Measurements from ENCODE around the gene CHAF1B.

Gene CHAF1B

DNA sequence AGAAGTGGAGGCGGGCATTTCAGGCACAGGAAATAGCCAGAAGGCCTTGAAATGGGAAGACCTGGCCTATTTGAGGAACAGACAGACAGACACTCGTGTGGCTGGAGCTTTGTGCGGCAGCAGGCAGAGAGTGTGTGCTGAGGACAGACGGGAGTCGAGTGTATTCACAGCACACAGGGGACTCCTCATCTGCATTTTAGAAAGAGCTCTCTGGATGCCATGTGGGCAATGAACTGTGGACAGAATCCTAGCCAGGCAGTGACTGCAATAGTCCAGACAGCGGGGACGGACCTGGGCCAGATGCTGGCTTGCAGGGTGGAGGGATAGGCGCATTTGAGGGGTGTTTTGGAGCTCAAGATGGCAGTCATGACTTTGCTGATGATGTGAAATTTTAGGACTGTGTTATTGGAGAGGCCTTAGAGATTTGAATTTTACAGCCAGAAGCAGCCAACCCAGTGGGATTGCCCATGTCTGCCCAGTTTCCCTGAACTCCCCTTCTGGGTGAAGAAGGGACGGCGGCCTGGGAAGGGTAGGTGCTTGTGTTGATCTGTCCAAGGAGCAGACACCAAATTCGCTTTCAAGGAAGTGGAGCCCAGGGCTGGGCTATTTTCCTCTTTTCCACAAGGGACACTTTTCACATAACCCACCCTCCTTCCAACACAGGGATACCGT lies 43.7 kb downstream of the CHAF1B start:
- no peak for DNase-seq (ENCODE audit: low read depth)

GRCh38 chr21:36429947-36430546 lies 44.9 kb downstream of the CHAF1B start:
- peak; percentile 81 for DNase-seq (ENCODE audit: low read depth)

DNA sequence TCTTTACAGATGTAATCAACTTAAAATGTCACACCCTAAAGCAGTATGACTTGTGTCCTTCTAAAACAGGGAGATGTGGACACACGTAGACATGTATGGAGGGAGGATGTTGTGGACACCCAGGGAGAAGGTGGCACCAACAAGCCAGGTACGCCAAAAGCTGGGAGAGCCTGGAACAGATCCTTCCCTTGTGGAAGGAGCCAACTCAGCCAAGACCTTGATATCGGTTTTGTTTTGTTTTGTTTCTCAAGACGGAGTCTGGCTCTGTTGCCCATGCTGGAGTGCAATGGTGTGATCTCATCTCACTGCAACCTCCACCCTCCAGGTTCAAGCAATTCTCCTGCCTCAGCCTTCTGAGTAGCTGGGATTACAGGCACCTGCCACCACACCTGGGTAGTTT lies 45.6 kb downstream of the CHAF1B start:
- DNase-seq (ENCODE audit: low read depth) = no peak

DNA sequence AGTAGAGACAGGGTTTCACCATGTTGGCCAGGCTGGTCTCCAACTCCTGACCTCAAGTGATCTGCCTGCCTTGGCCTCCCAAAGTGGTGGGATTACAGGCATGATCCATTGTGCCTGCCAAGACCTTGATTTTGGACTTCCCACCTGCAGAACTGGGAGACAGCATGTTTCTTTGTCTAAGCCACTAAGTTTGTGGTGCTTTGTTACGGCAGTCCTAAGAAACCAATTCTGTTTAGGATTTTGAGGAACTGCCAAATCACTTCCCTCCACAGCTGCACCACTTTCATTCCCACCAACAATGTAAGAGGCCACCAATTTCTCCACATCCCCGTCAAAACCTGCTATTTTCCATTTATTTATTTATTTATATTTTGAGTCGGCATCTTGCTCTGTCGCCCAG lies 46.1 kb downstream of the CHAF1B start:
- no peak for DNase-seq (ENCODE audit: low read depth)

- no peak for DNase-seq (ENCODE audit: low read depth)
Observed at GRCh38 chr21:36433059-36433709, 48.0 kb downstream of the CHAF1B start.

DNA sequence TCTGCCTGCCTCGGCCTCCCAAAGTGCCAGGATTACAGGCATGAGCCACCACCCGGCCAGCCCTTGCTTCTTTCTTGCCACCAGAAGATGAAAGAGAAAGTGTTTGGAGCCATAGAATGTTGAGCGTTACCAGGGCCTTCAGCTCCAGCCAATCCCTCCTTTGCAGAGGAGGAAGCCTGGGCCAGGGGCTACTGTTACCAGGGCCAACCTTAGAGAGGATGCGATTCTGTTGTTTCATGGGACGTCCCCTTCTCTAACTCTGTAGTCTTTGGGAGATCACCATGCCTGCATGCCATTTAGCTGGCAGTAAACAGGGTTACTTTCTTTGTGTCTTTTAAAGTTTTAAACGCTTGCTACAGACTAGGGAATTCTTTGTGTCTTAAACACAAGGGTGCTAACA lies 49.0 kb downstream of the CHAF1B start:
- no peak for DNase-seq (ENCODE audit: low read depth)

- DNase-seq (ENCODE audit: low read depth) = no peak
Observed at GRCh38 chr21:36436829-36437744, 51.9 kb downstream of the CHAF1B start.

DNA sequence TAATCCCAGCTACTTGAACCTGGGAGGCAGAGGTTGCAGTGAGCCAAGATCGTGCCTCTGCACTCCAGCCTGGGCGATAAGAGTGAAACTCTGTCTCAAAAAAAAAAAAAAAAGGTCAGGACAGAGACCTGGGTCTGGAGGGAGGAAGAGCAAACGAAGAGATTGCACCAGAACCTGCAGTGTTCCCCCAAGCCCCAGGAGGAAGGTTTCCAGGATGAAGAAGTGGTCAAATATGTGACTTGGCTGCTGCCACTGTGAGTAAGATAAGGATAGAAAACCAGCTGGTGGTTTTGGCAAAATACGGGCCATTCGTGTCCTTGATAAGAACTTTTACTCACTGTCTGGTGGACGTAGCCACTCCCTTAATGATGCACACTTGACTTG lies 52.5 kb downstream of the CHAF1B start:
- DNase-seq (ENCODE audit: low read depth) = peak; percentile 4

DNA sequence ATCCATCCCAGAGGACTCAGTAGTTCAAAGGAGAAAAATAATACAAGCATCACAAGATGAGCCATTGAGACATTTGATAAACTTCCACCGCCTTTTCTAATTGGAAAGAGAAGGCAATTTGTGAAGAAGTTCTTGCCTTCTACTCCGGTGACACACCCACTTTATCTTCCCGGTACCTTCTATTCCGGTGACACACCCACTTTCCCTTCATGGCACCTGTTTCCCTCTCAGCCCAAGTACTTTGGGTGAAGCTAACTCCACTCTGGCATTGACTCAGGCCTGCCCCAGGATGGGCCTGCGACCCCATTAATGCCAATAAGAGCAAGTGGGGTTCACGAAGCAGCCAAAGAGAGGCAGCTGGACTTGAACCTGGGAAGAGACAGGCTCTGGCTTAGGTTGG lies 56.5 kb downstream of the CHAF1B start:
- no peak for DNase-seq (ENCODE audit: low read depth)

GRCh38 chr21:36446301-36446700 lies 61.1 kb downstream of the CHAF1B start:
- DNase-seq (ENCODE audit: low read depth) = no peak

GRCh38 chr21:36450511-36450910 lies 65.3 kb downstream of the CHAF1B start:
- DNase-seq (ENCODE audit: low read depth) = no peak

DNA sequence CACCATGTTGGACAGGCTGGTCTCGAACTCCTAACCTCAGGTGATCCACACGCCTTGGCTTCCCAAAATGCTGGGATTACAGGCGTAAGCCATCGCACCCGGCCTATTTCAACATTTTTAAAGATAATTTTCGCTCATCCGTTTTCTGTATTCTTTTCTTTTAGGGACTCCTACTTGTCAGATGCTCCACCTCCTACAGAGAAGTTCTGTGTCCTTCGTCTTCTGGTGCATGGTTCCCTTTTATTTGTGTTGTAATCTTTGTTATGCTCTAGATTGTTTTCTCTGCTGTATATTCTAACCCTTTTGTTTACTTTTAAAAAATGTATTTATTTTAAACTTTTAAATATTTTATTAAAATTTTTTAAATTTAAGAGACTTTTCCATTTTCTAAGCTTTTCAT lies 66.3 kb downstream of the CHAF1B start:
- DNase-seq (ENCODE audit: low read depth) = no peak

GRCh38 chr21:36452281-36452825 lies 67.2 kb downstream of the CHAF1B start:
- DNase-seq (ENCODE audit: low read depth) = no peak

- DNase-seq (ENCODE audit: low read depth) = no peak
Observed at GRCh38 chr21:36454093-36454531, 68.9 kb downstream of the CHAF1B start.

- DNase-seq (ENCODE audit: low read depth) = no peak
Observed at GRCh38 chr21:36454706-36455105, 69.5 kb downstream of the CHAF1B start.

DNA sequence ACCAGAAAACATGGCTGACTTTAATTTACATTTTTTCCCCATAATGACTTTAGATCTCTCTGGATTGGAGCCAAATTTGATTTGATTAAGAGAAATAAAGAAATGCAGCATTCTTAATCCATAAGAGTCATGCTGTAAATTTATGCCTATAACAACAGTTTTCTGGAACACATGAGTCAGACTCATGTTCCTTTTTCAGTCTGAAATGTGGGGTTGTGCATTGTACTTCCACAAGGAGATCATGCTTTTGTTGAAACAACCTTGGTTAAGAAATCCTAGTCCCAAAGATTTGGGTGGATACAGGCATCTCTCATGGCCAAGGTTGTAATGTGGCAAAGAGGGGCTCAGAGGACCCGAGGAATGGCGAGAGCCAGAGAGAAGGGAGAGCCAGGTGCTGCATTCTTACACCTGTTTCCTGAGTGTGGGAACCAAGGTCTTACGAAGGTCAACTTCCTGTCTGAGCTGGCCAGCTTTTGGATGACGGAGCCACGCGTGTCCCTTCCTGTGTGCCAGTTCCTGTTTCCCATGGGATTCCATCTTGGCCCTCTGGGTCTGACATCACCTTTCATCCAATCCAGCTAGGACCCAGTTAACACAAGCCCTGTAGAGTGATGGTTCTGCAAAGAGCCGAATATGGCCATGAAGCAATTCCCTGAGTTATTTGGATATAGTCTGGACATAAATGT lies 71.7 kb downstream of the CHAF1B start:
- DNase-seq (ENCODE audit: low read depth) = no peak

DNA sequence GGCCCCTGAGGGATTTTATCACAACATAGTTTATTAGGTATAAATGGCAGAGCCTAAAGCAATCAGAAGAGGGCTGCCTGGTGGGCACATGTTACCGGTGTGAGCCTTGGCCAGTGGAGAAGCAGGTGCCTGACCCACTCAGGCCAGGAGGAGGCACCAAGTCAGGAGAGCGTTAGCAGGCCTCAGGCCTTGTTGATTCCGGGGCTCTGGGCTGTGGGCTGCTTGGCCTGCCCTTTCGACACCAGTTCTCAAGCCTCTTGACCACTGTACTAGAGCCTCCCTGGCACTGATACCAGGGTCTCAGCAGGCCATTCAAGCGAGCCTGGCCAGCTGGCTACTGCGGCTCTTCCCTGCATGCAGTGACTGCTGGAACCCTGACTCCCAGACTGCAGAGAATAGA lies 73.9 kb downstream of the CHAF1B start:
- no peak for DNase-seq (ENCODE audit: low read depth)

- DNase-seq (ENCODE audit: low read depth) = no peak
Observed at GRCh38 chr21:36460866-36461265, 75.7 kb downstream of the CHAF1B start.

DNA sequence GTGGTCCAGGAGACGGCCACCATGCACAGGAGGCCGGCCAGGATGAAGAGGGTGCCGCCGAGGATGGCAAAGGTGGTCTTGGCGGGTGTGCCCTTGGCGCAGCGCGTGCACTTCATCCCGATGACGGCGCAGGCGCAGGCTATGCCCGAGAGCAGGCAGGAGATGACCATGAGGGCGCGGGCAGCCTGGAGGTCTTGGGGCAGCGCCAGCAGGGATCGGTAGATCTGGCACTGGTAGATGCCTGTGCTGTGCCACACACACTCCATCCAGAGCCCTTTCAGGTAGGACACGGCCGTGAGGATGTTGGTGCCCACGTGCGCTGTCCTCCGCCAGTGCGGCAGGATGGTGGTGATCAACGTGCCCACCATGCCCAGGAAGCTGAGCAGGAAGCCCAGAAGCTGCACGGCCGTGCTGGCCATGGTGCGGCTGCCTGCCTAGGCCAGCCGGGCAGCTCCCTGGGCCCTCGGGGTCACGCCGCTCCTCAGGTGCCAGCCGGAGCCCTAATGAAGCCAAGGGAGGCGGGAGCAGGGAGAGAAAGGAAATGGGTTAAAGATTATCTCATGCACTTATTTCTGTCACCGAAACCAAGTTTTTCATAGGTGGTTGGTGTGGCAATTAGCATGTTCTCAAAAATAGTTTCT lies 76.2 kb downstream of the CHAF1B start:
- DNase-seq (ENCODE audit: low read depth) = no peak

DNA sequence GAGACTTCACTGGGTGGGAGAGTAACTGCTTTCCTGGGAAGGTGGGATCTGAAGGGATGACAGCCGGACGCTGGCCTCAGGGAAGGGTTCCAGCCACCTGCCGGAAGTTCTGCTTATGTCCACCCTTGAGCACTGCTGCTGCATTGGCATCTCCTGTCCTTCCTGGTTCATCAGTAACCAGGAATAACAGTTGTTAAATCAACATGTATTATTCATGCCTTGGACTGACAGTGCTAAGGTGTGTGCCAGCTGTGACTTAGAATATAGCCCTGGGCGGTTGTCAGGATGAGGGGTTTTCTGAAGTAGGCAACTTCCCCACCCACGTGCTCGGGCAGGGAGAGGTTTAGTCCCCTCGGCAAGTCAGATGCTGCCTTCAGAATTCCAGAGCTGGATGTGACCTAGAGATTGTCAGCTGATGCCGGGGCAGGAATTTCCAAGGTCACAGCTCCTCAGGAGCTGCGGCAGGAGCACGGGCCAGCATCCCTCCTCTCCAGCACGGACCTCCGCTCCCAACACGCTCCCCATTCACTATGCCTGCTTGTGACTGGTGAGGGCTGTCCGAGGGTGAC lies 76.8 kb downstream of the CHAF1B start:
- DNase-seq (ENCODE audit: low read depth) = no peak

- DNase-seq (ENCODE audit: low read depth) = no peak
Observed at GRCh38 chr21:36463204-36463603, 78.0 kb downstream of the CHAF1B start.

All from fibroblast of the conjunctiva (primary cell).